ENCODE data around the gene GPI.
"Not testable (repeated sequence)": the region's sequence is repeated elsewhere in the genome, so short reads cannot be mapped to it uniquely, and the experiment has no call there.

GPI gene

GRCh38 chr19:34360354-34360909 lies 4.6 kb upstream of the GPI start:
- no peak overlapping the region for H3K4me3 ChIP-seq (ENCODE audit: low read length)
- peak overlapping the region; percentile 70; the same call in 1 of the 2 replicates for H3K9ac ChIP-seq (ENCODE audit: low read depth, low read length)
- H3K36me3 ChIP-seq (ENCODE audit: insufficient read depth, low read depth, low read length) = no peaks in the 10 kb centered on the region
- H3K27ac ChIP-seq (ENCODE audit: low read length) = no peak overlapping the region
- H3K4me1 ChIP-seq (ENCODE audit: insufficient read depth, low read length) = peaks cover 6% of the 10 kb centered on the region; the same call in 1 of the 2 replicates
- H3K27me3 ChIP-seq (ENCODE audit: insufficient read depth, low read length) = no peaks in the 10 kb centered on the region
- H3K9me3 ChIP-seq (ENCODE audit: insufficient read depth, low read depth, low read length) = no peaks in the 10 kb centered on the region

- no peaks in the 10 kb centered on the region for H3K27me3 ChIP-seq (ENCODE audit: insufficient read depth, low read length)
- H3K36me3 ChIP-seq (ENCODE audit: insufficient read depth, low read depth, low read length) = peaks cover 15% of the 10 kb centered on the region
- no peak overlapping the region for H3K4me3 ChIP-seq (ENCODE audit: low read length)
- peaks cover 6% of the 10 kb centered on the region; the same call in 1 of the 2 replicates for H3K4me1 ChIP-seq (ENCODE audit: insufficient read depth, low read length)
- no peak overlapping the region for H3K27ac ChIP-seq (ENCODE audit: low read length)
- no peaks in the 10 kb centered on the region for H3K9me3 ChIP-seq (ENCODE audit: insufficient read depth, low read depth, low read length)
- H3K9ac ChIP-seq (ENCODE audit: low read depth, low read length) = no peak overlapping the region
Measured at GRCh38 chr19:34362679-34363069, 2.3 kb upstream of the GPI start.

GRCh38 chr19:34363094-34363493 lies 1.9 kb upstream of the GPI start:
- Histone ChIP-seq H3K9ac (ENCODE audit: low read depth, low read length) (no peak overlapping the region), H3K4me1 (ENCODE audit: insufficient read depth, low read length) (peaks cover 6% of the 10 kb centered on the region; the same call in 1 of the 2 replicates), H3K4me3 (ENCODE audit: low read length) (no peak overlapping the region), H3K27me3 (ENCODE audit: insufficient read depth, low read length) (no peaks in the 10 kb centered on the region), H3K27ac (ENCODE audit: low read length) (no peak overlapping the region), H3K36me3 (ENCODE audit: insufficient read depth, low read depth, low read length) (peaks cover 19% of the 10 kb centered on the region), H3K9me3 (ENCODE audit: insufficient read depth, low read depth, low read length) (no peaks in the 10 kb centered on the region)

GRCh38 chr19:34363930-34364329 lies 1.1 kb upstream of the GPI start:
- Histone ChIP-seq H3K27ac (ENCODE audit: low read length) (no peak overlapping the region), H3K9me3 (ENCODE audit: insufficient read depth, low read depth, low read length) (no peaks in the 10 kb centered on the region), H3K9ac (ENCODE audit: low read depth, low read length) (no peak overlapping the region), H3K4me3 (ENCODE audit: low read length) (no peak overlapping the region; the same call in 1 of the 2 replicates), H3K36me3 (ENCODE audit: insufficient read depth, low read depth, low read length) (peaks cover 27% of the 10 kb centered on the region), H3K4me1 (ENCODE audit: insufficient read depth, low read length) (no peaks in the 10 kb centered on the region; the same call in 1 of the 2 replicates), H3K27me3 (ENCODE audit: insufficient read depth, low read length) (no peaks in the 10 kb centered on the region)

GRCh38 chr19:34364462-34364829 lies 550 bp upstream of the GPI start:
- Histone ChIP-seq H3K9me3 (ENCODE audit: insufficient read depth, low read depth, low read length) (no peaks in the 10 kb centered on the region), H3K9ac (ENCODE audit: low read depth, low read length) (peak overlapping the region; percentile 57; the same call in 1 of the 2 replicates), H3K4me3 (ENCODE audit: low read length) (peak overlapping the region; percentile 70), H3K27ac (ENCODE audit: low read length) (no peak overlapping the region), H3K36me3 (ENCODE audit: insufficient read depth, low read depth, low read length) (peaks cover 32% of the 10 kb centered on the region), H3K4me1 (ENCODE audit: insufficient read depth, low read length) (no peaks in the 10 kb centered on the region; the same call in 1 of the 2 replicates), H3K27me3 (ENCODE audit: insufficient read depth, low read length) (no peaks in the 10 kb centered on the region)

- no peak overlapping the region for H3K27ac ChIP-seq (ENCODE audit: low read length)
- peaks cover 45% of the 10 kb centered on the region for H3K36me3 ChIP-seq (ENCODE audit: insufficient read depth, low read depth, low read length)
- H3K9ac ChIP-seq (ENCODE audit: low read depth, low read length) = peak overlapping the region; percentile 84
- no peaks in the 10 kb centered on the region for H3K27me3 ChIP-seq (ENCODE audit: insufficient read depth, low read length)
- H3K4me3 ChIP-seq (ENCODE audit: low read length) = peak overlapping the region; percentile 97
- H3K9me3 ChIP-seq (ENCODE audit: insufficient read depth, low read depth, low read length) = no peaks in the 10 kb centered on the region
- no peaks in the 10 kb centered on the region for H3K4me1 ChIP-seq (ENCODE audit: insufficient read depth, low read length)
Measured at GRCh38 chr19:34365463-34366401, 736 bp downstream of the GPI start.

- no peaks in the 10 kb centered on the region for H3K9me3 ChIP-seq (ENCODE audit: insufficient read depth, low read depth, low read length)
- no peak overlapping the region for H3K27ac ChIP-seq (ENCODE audit: low read length)
- H3K4me1 ChIP-seq (ENCODE audit: insufficient read depth, low read length) = no peaks in the 10 kb centered on the region
- no peaks in the 10 kb centered on the region for H3K27me3 ChIP-seq (ENCODE audit: insufficient read depth, low read length)
- peaks cover 53% of the 10 kb centered on the region for H3K36me3 ChIP-seq (ENCODE audit: insufficient read depth, low read depth, low read length)
- H3K4me3 ChIP-seq (ENCODE audit: low read length) = peak overlapping the region; percentile 97
- no peak overlapping the region for H3K9ac ChIP-seq (ENCODE audit: low read depth, low read length)
Measured at GRCh38 chr19:34366738-34367623, 2.0 kb downstream of the GPI start.

- Histone ChIP-seq H3K36me3 (ENCODE audit: insufficient read depth, low read depth, low read length) (peaks cover 59% of the 10 kb centered on the region), H3K9ac (ENCODE audit: low read depth, low read length) (no peak overlapping the region), H3K4me1 (ENCODE audit: insufficient read depth, low read length) (no peaks in the 10 kb centered on the region), H3K9me3 (ENCODE audit: insufficient read depth, low read depth, low read length) (no peaks in the 10 kb centered on the region), H3K4me3 (ENCODE audit: low read length) (no peak overlapping the region), H3K27ac (ENCODE audit: low read length) (no peak overlapping the region), H3K27me3 (ENCODE audit: insufficient read depth, low read length) (no peaks in the 10 kb centered on the region)
Measured at GRCh38 chr19:34367624-34367957, 2.6 kb downstream of the GPI start.

- Histone ChIP-seq H3K27me3 (ENCODE audit: insufficient read depth, low read length) (no peaks in the 10 kb centered on the region), H3K4me1 (ENCODE audit: insufficient read depth, low read length) (no peaks in the 10 kb centered on the region), H3K4me3 (ENCODE audit: low read length) (no peak overlapping the region), H3K9me3 (ENCODE audit: insufficient read depth, low read depth, low read length) (no peaks in the 10 kb centered on the region), H3K9ac (ENCODE audit: low read depth, low read length) (no peak overlapping the region), H3K27ac (ENCODE audit: low read length) (no peak overlapping the region), H3K36me3 (ENCODE audit: insufficient read depth, low read depth, low read length) (peaks cover 60% of the 10 kb centered on the region)
Measured at GRCh38 chr19:34368338-34368737, 3.3 kb downstream of the GPI start.

- peaks cover 64% of the 10 kb centered on the region for H3K36me3 ChIP-seq (ENCODE audit: insufficient read depth, low read depth, low read length)
- not testable (repeated sequence) for H3K27ac ChIP-seq (ENCODE audit: low read length); H3K27me3 ChIP-seq (ENCODE audit: insufficient read depth, low read length); H3K9me3 ChIP-seq (ENCODE audit: insufficient read depth, low read depth, low read length); H3K9ac ChIP-seq (ENCODE audit: low read depth, low read length); H3K4me3 ChIP-seq (ENCODE audit: low read length); H3K4me1 ChIP-seq (ENCODE audit: insufficient read depth, low read length)
Measured at GRCh38 chr19:34369166-34369565, 4.2 kb downstream of the GPI start.

GRCh38 chr19:34370117-34370516 lies 5.1 kb downstream of the GPI start:
- Histone ChIP-seq H3K9ac (ENCODE audit: low read depth, low read length) (no peak overlapping the region), H3K36me3 (ENCODE audit: insufficient read depth, low read depth, low read length) (peaks cover 74% of the 10 kb centered on the region), H3K9me3 (ENCODE audit: insufficient read depth, low read depth, low read length) (no peaks in the 10 kb centered on the region), H3K4me1 (ENCODE audit: insufficient read depth, low read length) (no peaks in the 10 kb centered on the region), H3K4me3 (ENCODE audit: low read length) (no peak overlapping the region), H3K27me3 (ENCODE audit: insufficient read depth, low read length) (no peaks in the 10 kb centered on the region), H3K27ac (ENCODE audit: low read length) (no peak overlapping the region)

Measured in iPS-20b (cell line).